Measurements from ENCODE around the gene CGB7.
"Not testable (repeated sequence)": the region's sequence is repeated elsewhere in the genome, so short reads cannot be mapped to it uniquely, and the experiment has no call there.

- not testable (repeated sequence) for TF ChIP-seq BHLHE40 (IDR thresholded peaks at IDR 0.05; ENCODE audit: borderline replicate concordance); NFRKB (IDR thresholded peaks at IDR 0.05); ARNT (IDR thresholded peaks at IDR 0.05); ELF4 (IDR thresholded peaks at IDR 0.05); PKNOX1 (IDR thresholded peaks at IDR 0.05); ZNF384 (IDR thresholded peaks at IDR 0.05); HDGF (IDR thresholded peaks at IDR 0.05; ENCODE audit: borderline replicate concordance); L3MBTL2 (conservative IDR thresholded peaks at IDR 0.05); LEF1 (IDR thresholded peaks at IDR 0.05; ENCODE audit: borderline replicate concordance); TARDBP (IDR thresholded peaks at IDR 0.05)
These were observed 14.0 kb downstream of the CGB7 start, which contains the start of gene CGB5 for GRCh38 chr19:49043548-49043947.

Measured in HEK293T (cell line).